GM18507 (cell line): ENCODE measurements around the gene SCAF4.
"Not testable (repeated sequence)": the region's sequence is repeated elsewhere in the genome, so short reads cannot be mapped to it uniquely, and the experiment has no call there.

Experiments
- DNase-seq: peaks from one replicate; pipeline ENCODE4 v3.0.0; 2011; ENCODE audit warnings: low read depth; ENCODE audit not compliant: insufficient read length; ENCODE audit errors: extremely low spot score
- FAIRE-seq: peaks from 2 replicates; lab custom pipeline; 2011; peaks lifted over from hg19 to GRCh38; lab: Jason Lieb, UNC

SCAF4 gene

DNA sequence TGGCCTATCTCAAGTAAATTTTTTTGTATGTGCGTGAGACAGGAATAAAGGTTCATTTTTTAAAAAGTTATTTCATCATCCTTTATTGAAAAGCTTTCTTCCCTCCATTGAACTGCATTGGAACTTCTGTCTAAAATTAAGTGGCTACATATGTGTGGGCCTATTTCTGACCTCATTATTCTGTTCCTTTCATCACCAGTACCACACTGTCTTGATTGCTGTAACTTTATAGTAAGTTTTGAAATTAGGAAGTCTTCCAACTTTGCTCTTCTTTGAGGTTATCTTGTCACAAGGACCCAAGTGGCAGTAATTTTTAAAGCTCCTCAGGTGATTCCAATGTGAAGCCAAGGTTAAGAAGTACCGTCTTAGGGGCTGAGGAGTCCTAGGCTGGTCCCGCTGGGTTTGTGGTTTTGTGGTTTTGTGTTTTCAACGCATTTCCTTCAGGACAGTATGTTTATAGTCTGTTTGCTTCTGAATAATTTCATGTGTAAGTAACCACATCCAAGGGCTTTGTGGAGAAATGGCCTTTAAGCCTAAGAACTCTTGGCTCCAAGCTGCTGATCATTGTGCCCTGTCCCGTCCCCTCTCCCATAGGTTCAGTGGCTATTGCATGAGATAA is 12.4 kb upstream of the SCAF4 start:
- FAIRE-seq, result no peak
- no peak for DNase-seq

DNA sequence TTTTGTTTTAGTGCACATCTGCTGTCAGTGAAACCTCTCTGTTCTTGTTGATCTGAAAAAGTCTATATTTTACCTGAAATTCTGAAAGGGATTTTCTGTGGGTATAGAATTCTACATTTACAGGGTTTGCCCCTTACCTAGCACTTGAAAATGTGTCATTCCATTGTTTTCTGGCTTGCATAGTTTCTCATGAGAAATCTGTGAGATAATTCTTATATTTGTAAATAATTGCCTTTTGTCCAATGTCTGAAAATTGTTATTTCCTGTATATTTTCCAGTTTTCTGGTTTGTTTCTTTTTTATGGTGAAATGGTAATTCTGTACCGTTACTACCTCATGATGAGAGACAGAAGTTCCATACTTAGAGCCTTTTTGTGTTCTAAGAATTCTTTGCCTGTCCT is 11.8 kb upstream of the SCAF4 start:
- FAIRE-seq, result no peak
- no peak for DNase-seq

DNA sequence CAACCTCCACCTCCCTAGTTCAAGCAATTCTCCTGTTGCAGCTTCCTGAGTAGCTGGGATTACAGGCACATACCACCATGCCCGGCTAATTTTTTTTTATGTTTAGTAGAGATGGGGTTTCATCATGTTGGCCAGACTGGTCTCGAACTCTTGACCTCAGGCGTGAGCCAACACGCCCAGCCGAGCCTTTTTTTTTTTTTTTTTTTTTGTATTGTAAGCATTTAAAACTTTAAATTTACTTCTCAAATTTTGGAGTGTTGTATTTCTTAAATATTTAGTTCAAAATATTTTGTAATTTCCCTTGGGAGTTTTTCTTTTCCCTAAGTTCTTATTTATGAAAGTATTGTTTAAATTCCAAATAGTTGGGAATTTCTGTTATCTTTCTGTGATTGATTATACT is 9.2 kb upstream of the SCAF4 start:
- DNase-seq (no peak), FAIRE-seq (no peak)

DNA sequence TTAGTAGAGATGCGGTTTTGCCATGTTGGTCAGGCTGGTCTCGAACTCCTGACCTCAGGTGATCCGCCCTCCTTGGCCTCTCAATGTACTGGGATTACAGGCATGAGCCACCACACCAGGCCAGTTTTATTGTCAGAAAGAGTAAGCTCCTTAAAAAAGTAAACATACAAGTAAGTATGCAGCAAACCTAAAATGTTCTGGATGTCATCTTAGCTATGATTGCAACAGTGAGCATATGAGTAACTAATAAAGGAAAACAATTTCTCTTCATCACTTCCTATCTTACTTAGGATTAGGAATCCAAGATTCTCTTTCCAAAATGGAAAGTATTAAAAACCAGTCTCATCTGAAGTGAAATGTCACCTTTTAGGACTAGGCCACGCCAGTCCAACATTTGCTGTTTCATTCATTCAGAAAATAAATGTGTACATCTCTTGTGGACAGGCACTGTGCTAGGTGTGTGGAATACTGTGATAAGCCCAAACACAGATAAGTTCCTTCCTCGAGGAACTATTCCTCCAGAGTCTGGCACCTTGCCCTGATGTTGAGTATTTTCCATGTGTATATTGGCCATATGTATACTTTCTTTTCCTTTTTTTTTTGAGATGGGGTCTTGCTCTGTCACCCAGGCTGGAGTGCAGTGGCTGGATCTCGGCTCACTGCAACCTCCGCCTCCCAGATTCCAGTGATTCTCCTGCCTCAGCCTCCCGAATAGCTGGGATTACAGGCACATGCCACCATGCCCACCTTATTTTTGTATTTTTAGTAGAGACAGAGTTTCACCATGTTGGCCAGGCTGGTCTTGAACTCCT is 5.9 kb upstream of the SCAF4 start:
- DNase-seq, FAIRE-seq: not testable (repeated sequence)

DNA sequence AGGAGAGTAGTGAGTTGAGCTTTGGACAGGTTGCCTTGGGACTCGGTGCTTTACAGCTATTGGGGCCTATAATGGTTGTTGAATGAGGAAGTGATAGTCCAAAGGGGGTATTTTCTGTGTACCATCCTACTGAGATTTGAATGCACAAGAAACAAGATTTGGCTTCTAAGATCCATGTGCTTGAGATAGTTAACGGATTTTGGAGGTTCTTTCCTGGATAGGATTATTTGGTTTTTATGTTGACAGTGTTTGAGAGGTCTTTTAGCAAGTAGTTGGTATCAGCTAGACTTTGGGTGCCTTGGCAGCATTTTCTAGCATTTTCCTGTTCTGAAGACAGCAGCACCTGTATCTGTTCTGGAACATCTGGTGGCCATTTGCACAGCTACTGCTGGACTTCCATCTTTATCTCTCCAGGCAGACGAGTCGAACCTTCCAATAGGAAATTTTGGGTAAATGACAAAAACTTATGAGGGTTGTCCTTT is 3.6 kb upstream of the SCAF4 start:
- DNase-seq (no peak), FAIRE-seq (no peak)

DNA sequence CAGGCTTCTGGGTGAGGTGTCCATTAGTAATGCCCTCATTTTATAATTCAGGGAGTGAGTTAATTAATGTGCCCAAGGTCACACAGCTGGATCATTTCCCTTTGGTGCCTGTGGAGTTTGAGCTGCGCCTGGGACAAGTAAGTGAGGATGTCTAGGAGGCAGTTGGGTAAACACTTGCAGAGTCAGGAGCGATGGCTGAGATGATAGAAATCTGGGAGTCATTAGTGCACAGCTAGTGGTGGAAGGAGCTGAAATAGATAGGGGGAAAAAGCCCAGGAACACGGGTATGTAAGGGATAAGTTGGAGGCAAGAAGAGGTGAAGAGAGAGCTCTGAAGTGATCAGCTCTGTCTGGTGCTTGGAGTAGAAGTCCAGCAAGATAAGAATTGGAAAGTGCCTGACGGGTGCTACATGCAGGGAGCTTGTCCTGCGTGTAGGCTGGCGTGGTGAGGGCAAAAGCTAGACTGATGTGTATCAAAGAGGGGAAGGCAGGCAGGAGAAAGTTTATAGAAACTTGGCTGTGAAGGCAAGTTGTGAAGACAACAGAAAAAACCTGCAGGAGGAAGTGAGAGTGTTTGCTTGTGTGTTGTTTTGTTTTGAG is 1.7 kb upstream of the SCAF4 start:
- DNase-seq (no peak), FAIRE-seq (peak; percentile 65)

DNA sequence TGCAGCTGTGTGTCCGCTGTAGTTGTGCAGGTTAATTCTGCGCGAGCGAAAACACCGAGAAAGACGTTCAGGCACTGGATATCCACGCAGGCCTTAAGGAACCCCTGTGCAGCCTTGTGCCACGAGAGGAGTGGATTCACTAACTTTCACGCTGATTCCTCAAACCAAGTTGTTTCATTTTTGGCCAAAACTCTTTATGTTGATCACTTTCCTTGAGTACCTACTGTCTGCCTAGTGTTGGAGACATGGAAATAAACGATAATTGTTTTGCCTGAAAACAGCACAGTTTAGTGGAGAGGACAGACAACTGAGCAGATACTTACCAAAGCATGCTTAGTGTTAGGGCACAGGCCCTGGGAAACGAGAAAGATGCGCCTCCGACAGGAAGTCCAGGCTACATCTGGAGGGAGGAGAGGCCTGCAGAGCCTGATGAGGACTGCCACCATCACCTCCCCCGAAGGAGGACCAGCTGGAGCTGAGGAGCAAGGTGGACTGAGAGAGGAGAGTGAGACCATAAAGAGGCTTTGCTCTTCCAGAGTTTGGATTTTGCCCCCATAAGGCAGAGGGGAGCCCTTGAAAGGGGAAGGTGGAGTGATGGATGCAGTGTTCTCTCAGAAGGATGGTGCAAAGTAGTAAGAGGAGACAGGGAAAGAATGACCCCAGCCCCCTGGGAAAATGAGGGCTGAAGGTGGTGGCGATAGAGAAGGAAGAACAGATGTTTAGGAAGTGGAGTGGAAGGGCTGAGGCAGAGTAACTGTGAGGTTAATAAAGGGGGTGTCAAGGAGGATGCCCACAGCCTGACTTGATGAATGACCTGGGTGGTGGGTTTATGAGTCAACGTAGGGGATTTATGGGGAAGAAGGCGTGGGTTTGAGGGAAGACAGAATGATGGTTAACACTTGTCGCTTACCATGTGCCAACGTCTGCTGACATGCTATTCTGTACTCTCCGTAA is 956 bp upstream of the SCAF4 start:
- DNase-seq (no peak), FAIRE-seq (peak; percentile 62)

DNA sequence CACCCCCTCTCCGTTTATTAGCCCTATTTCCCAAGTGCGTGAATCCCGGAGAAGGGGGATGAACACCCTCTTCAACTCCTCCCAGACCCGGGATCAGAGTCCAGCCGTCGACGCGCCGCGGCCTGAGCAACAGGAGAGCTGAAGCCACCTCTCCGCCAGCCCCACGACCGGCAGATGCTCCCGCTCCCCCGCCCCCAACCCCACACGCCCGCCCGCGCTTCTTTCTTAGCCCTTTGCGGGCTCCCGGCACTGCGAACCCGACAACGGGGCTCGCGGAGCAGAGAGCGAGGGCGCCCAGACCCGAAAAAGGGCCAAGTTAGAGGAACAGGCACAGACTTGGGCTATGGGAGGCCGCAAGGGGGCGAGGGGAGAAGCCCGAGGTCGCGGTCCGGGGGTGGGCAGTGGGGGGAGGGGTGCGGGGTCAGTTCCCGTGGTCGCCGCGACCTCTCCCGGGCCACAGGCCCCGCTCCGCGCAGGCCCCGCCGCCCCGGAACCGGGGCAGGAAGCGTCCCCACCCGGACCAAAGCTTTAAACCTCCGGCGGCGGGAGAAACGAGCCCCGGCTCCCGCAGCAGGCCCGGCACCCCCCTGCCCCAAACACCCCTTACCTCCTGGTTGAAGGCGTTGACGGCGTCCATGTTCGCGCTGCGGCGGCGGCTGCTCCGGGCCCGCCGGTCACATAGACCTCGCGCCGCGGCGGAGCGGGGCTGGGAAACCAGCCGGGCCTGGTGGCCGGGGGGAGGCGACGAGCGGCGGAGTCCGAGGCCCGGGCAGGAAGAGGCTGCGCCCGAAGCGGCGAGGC is 662 bp downstream of the SCAF4 start:
- DNase-seq (no peak), FAIRE-seq (no peak)

DNA sequence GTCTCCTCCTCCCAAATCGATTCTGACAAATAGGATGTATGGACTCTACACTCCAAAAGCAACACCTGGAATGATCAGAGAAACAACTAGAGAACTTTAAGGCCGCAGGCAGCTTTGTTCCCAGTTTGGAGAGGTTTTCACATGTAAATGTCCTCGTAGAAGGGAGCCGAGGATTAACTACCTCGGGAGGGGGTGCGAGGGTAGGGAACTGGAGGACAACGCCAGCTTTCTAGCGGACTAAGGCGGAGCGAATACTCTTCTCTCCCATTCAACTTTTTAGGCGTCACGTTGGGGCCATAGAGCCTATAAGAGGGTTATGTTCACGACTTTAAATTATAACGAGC is 1.2 kb downstream of the SCAF4 start:
- FAIRE-seq (peak; percentile 9), DNase-seq (no peak)

DNA sequence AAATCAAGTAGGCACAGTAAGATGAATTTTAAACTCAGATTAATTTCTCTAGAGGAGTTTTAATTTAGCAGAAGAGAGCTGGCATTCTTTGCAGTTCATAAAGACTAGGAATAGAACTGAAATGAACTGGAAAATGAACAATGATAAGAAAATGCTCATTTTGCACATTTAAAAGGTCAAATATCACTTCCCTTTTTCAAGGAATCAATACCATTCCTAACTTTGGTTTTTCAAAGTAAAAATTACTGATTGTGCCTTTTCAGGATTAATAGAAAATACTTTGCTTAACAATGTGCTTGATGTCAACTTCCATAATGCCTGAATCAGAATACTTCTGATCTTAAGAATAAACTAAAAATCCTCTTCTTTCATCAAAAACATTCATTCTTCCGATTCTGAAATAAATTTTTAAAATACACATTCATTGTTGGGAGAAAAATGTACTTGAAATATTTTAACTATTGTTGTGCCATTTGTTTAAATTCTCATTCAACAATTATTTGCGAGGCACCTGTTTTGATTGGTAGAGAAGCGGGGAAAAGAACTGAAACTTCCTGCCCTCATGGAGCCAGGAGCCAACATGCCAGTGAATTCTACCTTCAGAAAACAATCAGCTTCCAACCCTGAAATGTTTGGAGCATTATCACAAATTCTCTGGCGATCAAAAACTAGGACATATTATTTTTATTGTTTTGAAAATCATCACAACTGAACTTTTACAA is 2.1 kb downstream of the SCAF4 start:
- DNase-seq (no peak), FAIRE-seq (peak; percentile 33)

DNA sequence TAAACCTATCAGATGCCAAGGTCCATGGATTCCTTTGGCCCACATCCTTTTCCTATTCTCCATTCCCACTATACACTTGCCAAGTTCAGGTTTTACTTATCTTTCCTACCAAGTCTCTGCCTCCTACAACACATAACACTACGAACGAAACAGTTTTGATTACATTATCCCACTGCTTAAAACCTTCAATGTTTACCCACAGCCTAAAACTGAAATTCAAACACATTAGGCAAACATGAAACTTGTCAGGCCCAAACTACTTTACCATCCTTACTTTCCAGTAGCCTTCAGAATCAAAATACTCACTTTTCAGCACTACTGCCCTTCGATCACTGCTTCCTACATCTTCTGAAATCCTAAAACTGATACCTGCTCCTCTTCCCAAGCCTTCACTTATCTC is 3.0 kb downstream of the SCAF4 start:
- DNase-seq (no peak), FAIRE-seq (no peak)

DNA sequence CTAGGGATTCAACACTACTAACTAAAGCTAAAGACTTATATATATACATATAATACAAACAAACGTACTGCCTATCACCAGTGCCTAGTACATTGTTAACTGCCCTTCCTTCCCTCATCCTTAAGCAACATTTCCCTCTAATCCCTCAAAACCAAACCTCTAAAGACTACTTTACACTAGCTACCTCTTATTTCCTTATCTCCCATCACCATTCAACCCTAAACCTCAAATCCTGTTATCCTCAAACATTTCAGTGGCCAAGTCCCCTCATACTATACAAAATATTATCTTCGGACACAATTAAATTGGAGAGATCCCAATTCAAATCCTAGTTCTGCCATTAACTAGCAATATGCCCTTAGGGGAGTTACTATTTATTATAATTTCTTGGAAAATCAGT is 3.7 kb downstream of the SCAF4 start:
- FAIRE-seq, result no peak

DNA sequence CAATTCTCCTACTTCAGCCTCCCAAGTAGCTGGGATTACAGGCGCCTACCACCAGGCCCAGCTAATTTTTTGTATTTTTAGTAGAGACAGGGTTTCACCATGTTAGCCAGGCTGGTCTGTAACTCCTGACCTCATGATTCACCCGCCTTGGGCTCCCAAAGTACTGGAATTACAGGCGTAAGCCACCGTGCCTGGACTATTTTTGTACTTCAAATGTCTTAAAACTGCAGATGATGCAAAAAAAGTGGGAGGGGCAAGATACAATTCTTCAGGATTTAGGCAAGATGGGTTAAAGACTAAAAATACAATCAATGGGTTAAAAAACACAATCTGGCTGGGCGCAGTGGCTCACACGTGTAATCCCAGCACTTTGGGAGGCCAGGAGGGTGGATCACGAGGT is 4.7 kb downstream of the SCAF4 start:
- no peak for FAIRE-seq
- DNase-seq, result no peak

More for the DNA sequence above, 3.7 kb downstream of the SCAF4 start:
- DNase-seq, result no peak

DNA sequence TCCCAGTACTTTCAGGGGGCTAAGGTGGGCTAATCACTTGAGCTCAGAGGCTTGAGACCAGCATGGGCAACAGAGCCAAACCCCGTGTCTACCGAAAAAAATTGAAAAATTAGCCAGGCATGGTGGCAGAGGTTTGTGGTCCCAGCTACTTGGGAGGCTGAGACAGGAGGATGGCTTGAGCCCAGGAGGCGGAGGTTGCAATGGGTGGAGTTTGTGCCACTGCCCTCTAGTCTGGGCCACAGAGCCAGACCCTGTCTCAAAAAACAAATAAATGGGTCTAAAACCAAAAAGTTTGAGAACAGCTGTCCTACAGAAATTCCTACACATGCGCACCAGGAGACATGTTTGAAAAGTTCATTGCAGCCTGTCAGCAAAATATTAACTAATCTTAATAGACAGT is 5.5 kb downstream of the SCAF4 start:
- FAIRE-seq, result no peak
- no peak for DNase-seq

DNA sequence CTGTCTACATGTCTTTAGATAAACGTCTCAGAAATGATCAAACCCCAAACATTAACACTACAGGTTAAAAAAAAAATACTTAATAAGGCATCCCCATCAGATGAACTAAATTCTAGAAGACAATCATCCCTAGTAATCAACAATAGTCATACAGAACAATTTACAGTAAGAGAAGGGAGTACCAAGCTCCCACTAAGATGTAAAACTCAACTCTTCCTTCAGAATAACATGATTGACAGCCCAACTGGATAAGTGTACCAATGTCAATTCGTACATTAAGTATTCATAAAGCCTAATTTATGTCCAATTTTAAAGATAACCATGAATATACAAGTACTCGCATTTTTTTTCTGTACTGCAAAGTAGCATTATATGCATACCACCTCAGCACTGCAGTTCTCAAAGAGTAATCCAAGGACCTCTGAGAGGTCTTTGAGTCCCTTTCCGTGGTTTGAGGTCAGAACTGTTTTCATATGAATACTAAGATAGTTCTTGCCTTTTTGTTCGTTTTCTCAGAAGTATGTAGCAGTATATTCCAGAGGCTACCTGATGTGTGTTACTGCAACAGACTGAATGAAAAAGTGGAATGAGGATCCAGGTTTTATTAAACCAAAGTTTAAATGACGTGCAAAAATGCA is 6.6 kb downstream of the SCAF4 start:
- DNase-seq, result no peak
- FAIRE-seq, result peak; percentile 29

DNA sequence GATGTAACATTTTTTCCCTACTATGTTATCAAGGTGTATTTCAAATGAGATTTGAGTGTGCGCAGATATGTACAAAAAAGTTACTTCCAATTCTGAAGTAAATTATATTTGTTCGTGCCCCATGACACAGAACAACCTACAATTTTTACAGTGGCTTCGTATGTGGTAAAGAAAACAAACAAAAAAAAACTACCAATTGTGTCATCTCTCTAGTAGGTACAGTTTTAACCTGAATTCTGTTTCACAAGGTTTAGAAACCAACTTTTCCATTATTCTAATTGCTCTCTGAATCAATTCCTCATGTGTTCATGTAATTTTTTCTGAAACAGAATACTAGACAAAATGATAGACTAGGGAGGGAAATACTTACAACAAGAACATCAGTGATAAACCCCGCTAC is 7.4 kb downstream of the SCAF4 start:
- FAIRE-seq, result no peak

DNA sequence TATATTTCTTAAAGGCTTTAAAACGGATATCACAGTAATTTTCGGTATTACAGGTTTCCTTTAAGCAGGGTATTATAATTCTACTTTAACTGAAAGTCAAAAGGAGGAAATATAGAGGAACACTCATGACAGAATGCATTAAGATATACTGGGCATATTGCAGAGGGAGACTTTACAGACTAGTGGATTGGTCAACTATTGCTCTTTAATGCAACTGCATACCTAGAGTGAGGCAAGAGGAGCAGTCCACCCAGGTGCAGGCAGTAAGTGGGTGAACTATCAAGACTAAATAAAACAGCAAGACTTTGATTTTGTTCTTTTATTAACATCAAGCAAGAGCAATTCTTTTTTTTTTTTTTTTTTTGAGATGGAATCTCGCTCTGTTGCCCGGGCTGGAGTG is 10.5 kb downstream of the SCAF4 start:
- DNase-seq (no peak), FAIRE-seq (no peak)

More for the DNA sequence above, 7.4 kb downstream of the SCAF4 start:
- DNase-seq, result no peak

DNA sequence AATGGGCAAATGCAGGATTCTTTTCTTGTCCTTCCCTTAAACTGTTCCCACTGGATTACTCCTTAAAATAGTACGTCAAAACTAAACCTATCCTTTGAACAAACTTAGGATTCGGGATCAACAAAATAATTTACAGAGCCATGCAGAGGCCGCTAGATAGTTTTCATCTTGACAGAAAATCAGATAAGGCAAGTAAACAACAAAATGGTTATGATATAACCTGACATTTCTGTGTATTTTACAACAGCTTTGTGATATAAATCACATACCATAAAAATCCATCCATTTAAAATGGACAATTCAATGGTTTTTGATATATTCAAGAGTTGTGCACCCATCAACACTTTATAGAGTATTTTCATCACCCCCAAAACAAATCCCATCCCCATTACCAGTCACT is 11.2 kb downstream of the SCAF4 start:
- DNase-seq (no peak), FAIRE-seq (no peak)
